HG02610 (cell line): ENCODE results near the gene GOLGA8A.
A peak's percentile ranks its signal among the peaks of the same experiment; 100 is the strongest.
"Not testable (repeated sequence)": the region's sequence is repeated elsewhere in the genome, so short reads cannot be mapped to it uniquely, and the experiment has no call there.

Experiments used
- ATAC-seq: cut with Tn5 transposase; IDR thresholded peaks from one replicate; pipeline ENCODE4 v1.9.1; 2021; ENCODE audit warnings: mild to moderate bottlenecking, moderate library complexity; ENCODE audit not compliant: unreplicated experiment

GOLGA8A gene

DNA sequence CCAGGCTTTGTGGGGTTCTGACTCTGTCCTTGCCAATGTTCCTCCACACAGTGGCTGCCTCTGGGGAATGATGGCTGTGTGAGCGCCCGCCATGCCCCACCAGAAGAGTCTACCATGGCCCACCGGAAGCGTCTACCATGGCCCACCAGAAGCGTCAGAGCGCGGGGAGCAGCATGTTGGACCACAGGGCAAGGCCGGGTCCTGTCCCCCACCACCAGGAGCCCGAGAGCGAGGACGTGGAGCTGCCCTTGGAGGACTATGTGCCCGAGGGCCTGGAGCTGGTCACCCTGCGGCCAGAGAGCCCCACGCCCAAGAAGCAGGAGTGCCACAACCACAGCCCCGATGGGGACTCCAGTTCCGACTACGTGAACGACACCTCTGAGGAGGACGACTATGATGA is 28.1 kb downstream of the GOLGA8A start:
- ATAC-seq, result not testable (repeated sequence)

DNA sequence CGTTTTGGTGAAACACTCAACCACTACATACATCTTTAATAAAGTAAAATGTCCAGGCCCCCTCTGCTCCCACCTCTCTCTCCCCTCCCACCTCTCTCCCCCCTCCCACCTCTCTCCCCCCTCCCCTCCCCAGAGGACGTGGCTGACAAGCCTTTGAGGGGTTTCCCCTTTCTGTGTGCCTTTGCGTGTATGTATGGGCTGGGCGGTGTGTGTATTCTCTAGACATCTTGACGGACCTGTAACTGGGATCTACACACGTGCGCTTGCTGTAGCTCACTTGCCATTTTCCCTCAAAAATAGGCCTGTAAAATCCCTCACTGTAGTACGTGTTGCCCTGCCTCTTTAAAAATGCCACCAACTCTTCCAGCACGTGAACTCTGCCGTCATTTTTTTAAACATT is 28.6 kb downstream of the GOLGA8A start:
- not testable (repeated sequence) for ATAC-seq

GRCh38 chr15:34403899-34404298 is 33.7 kb downstream of the GOLGA8A start:
- ATAC-seq, result peak; percentile 64

DNA sequence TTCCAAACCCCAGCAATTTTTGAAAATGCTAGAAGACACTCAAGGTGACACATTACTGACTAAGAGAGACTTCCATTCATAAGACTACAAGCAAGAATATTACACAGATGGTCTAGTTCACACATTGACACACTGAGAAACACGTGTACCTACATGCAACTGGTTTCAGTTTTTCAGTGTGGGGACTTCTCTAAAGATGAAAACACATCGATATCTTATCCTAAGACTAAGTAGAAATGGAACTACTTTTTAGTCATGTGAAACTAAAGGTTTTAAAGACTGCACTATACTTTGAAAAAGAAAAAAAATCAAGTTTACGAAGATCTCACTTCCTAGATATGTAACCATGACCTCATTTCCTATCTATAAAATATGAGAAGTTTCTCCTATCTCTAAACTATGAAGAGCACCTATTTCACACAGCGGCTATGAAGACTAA is 34.4 kb downstream of the GOLGA8A start:
- peak; percentile 63 for ATAC-seq

- ATAC-seq, result peak; percentile 84
Observed at GRCh38 chr15:34397637-34398259, 39.9 kb downstream of the GOLGA8A start.

DNA sequence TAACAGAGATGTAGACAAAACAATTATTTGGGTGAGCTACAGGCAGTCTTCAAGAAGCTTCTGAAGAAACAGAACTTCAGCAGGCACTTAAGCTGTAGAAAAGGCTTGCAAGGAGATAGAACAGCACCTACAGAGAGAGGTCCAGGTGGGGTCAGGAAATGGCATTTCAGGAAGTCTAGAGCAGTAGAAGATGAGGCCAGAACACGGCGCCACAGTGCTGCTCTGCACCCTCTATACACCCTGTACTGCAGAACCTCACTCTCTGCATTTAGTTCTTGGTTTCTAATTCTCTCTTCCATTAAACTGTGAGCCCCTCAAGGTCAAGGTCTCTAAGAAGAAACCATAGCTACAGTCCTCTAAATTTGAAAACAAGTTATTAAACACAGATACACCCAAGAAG is 44.6 kb downstream of the GOLGA8A start:
- not testable (repeated sequence) for ATAC-seq

GRCh38 chr15:34389594-34390086 is 48.0 kb downstream of the GOLGA8A start:
- ATAC-seq, result not testable (repeated sequence)
